Measurements from ENCODE around the gene CNTNAP3B.
A peak's percentile ranks its signal among the peaks of the same experiment; 100 is the strongest.
"Not testable (repeated sequence)": the region's sequence is repeated elsewhere in the genome, so short reads cannot be mapped to it uniquely, and the experiment has no call there.

DNA sequence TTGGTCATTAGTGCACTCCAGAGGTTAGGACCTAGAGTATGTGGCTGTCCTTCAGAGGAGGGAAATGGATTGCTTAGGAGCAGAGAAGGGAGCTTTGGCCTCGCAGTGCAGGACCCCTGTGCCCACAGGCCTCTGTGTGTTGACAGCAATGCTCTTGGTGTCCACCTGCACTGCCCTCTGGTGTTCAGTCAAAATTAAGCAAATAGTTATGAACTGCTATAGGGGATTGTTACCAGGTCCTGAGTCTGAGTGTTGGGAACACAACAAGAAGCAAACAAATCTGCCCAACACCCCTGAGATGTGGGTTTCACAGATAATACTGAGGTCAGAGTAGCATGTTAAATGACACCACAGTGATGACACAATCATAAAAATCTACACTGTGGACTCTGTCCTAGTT, 31.1 kb upstream of the CNTNAP3B start:
- TF ChIP-seq, protein P1, sequence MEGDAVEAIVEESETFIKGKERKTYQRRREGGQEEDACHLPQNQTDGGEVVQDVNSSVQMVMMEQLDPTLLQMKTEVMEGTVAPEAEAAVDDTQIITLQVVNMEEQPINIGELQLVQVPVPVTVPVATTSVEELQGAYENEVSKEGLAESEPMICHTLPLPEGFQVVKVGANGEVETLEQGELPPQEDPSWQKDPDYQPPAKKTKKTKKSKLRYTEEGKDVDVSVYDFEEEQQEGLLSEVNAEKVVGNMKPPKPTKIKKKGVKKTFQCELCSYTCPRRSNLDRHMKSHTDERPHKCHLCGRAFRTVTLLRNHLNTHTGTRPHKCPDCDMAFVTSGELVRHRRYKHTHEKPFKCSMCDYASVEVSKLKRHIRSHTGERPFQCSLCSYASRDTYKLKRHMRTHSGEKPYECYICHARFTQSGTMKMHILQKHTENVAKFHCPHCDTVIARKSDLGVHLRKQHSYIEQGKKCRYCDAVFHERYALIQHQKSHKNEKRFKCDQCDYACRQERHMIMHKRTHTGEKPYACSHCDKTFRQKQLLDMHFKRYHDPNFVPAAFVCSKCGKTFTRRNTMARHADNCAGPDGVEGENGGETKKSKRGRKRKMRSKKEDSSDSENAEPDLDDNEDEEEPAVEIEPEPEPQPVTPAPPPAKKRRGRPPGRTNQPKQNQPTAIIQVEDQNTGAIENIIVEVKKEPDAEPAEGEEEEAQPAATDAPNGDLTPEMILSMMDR (conservative IDR thresholded peaks at IDR 0.05; ENCODE audit: low read depth in 2 of 2): peak; percentile 27 to 39
- TF ChIP-seq EZH2 (IDR thresholded peaks at IDR 0.05; ENCODE audit: low read depth, unreplicated experiment); POLR2AphosphoS5 (IDR thresholded peaks at IDR 0.05; ENCODE audit: low read depth); NANOG (IDR thresholded peaks at IDR 0.05; ENCODE audit: borderline replicate concordance); ZNF114 (CRISPR knock-in tag; IDR thresholded peaks at IDR 0.05); EZH2phosphoT487 (IDR thresholded peaks at IDR 0.05; ENCODE audit: unreplicated experiment); JUNB (IDR thresholded peaks at IDR 0.05; ENCODE audit: unreplicated experiment); STAT1 (IDR thresholded peaks at IDR 0.05; ENCODE audit: unreplicated experiment): not testable (repeated sequence)
- TF ChIP-seq, protein P2, sequence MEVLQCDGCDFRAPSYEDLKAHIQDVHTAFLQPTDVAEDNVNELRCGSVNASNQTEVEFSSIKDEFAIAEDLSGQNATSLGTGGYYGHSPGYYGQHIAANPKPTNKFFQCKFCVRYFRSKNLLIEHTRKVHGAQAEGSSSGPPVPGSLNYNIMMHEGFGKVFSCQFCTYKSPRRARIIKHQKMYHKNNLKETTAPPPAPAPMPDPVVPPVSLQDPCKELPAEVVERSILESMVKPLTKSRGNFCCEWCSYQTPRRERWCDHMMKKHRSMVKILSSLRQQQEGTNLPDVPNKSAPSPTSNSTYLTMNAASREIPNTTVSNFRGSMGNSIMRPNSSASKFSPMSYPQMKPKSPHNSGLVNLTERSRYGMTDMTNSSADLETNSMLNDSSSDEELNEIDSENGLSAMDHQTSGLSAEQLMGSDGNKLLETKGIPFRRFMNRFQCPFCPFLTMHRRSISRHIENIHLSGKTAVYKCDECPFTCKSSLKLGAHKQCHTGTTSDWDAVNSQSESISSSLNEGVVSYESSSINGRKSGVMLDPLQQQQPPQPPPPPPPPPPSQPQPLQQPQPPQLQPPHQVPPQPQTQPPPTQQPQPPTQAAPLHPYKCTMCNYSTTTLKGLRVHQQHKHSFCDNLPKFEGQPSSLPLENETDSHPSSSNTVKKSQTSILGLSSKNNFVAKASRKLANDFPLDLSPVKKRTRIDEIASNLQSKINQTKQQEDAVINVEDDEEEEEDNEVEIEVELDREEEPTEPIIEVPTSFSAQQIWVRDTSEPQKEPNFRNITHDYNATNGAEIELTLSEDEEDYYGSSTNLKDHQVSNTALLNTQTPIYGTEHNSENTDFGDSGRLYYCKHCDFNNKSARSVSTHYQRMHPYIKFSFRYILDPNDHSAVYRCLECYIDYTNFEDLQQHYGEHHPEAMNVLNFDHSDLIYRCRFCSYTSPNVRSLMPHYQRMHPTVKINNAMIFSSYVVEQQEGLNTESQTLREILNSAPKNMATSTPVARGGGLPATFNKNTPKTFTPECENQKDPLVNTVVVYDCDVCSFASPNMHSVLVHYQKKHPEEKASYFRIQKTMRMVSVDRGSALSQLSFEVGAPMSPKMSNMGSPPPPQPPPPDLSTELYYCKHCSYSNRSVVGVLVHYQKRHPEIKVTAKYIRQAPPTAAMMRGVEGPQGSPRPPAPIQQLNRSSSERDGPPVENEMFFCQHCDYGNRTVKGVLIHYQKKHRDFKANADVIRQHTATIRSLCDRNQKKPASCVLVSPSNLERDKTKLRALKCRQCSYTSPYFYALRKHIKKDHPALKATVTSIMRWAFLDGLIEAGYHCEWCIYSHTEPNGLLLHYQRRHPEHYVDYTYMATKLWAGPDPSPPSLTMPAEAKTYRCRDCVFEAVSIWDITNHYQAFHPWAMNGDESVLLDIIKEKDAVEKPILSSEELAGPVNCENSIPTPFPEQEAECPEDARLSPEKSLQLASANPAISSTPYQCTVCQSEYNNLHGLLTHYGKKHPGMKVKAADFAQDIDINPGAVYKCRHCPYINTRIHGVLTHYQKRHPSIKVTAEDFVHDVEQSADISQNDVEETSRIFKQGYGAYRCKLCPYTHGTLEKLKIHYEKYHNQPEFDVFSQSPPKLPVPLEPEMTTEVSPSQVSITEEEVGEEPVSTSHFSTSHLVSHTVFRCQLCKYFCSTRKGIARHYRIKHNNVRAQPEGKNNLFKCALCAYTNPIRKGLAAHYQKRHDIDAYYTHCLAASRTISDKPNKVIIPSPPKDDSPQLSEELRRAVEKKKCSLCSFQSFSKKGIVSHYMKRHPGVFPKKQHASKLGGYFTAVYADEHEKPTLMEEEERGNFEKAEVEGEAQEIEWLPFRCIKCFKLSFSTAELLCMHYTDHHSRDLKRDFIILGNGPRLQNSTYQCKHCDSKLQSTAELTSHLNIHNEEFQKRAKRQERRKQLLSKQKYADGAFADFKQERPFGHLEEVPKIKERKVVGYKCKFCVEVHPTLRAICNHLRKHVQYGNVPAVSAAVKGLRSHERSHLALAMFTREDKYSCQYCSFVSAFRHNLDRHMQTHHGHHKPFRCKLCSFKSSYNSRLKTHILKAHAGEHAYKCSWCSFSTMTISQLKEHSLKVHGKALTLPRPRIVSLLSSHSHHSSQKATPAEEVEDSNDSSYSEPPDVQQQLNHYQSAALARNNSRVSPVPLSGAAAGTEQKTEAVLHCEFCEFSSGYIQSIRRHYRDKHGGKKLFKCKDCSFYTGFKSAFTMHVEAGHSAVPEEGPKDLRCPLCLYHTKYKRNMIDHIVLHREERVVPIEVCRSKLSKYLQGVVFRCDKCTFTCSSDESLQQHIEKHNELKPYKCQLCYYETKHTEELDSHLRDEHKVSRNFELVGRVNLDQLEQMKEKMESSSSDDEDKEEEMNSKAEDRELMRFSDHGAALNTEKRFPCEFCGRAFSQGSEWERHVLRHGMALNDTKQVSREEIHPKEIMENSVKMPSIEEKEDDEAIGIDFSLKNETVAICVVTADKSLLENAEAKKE (CRISPR knock-in tag; IDR thresholded peaks at IDR 0.05): not testable (repeated sequence)
- TF ChIP-seq, protein P3, sequence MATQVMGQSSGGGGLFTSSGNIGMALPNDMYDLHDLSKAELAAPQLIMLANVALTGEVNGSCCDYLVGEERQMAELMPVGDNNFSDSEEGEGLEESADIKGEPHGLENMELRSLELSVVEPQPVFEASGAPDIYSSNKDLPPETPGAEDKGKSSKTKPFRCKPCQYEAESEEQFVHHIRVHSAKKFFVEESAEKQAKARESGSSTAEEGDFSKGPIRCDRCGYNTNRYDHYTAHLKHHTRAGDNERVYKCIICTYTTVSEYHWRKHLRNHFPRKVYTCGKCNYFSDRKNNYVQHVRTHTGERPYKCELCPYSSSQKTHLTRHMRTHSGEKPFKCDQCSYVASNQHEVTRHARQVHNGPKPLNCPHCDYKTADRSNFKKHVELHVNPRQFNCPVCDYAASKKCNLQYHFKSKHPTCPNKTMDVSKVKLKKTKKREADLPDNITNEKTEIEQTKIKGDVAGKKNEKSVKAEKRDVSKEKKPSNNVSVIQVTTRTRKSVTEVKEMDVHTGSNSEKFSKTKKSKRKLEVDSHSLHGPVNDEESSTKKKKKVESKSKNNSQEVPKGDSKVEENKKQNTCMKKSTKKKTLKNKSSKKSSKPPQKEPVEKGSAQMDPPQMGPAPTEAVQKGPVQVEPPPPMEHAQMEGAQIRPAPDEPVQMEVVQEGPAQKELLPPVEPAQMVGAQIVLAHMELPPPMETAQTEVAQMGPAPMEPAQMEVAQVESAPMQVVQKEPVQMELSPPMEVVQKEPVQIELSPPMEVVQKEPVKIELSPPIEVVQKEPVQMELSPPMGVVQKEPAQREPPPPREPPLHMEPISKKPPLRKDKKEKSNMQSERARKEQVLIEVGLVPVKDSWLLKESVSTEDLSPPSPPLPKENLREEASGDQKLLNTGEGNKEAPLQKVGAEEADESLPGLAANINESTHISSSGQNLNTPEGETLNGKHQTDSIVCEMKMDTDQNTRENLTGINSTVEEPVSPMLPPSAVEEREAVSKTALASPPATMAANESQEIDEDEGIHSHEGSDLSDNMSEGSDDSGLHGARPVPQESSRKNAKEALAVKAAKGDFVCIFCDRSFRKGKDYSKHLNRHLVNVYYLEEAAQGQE (IDR thresholded peaks at IDR 0.05; ENCODE audit: unreplicated experiment): not testable (repeated sequence)

Measured in GM23338 (cell line).